ENCODE measurements around the gene DPH3. TPM values are rescaled to one million over a fixed set of nuclear protein-coding genes. Genes with fewer than 3 reads are reported as not detected.

Gene DPH3
- total and polyA plus RNA-seq, 10 of the 15 experiments (the other 5 are each of a cell fraction or from before 2014, with no cell fraction given) = 10.8 to 71.8 (median 23.4) TPM

DNA sequence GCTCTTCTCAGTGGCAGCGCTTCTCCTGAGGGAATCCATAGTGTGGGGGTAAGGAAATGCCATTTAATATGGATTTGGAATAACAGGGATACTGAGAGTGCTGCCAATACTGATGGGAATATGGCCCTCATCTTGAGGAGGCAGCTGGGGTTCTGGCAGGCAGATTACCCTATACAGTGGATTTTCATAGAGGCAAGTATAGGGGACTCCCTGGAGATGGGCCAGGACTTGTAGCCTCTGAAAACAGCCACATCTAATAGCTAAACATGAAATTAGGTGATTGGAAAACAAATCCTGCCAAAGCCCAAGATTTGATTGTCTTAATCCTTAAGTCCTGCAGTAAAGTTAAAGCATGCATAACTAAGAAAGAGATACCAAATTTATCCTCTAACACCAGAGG is 30.9 kb downstream of the DPH3 start:
- peaks cover 0 to 2% of the 10 kb centered on the region in 2 experiments; a peak in 1 of 4 replicates for H3K27me3 ChIP-seq (replicated peaks in 1 of 2; ENCODE audit: control insufficient read depth in 2 of 2, insufficient read depth in 2 of 2, low read length in 1 of 2)
- 0% methylated on average over 1 of the region's 1 CpG for WGBS (ENCODE audit: insufficient coverage, insufficient replicate concordance, low lambda C conversion rate, missing lambda C conversion rate)
- no peaks in the 10 kb centered on the region for H4K20me1 ChIP-seq (ENCODE audit: control insufficient read depth, insufficient read depth)
- ChIA-PET RAD21 (ENCODE audit: unreplicated experiment) (no interaction called here), SMC1A (ENCODE audit: uncharacterized antibody, unreplicated experiment) (interaction anchor here (1.1 to 1.5 kb wide), 2 partner anchors 14 to 57 kb away, joined by 3 to 6 read pairs; no protein-coding TSS in a partner anchor), CTCF (interaction anchor here (1.3 to 2.1 kb wide), 2 partner anchors 10 to 14 kb away, joined by 5 to 6 read pairs; no protein-coding TSS in a partner anchor), POLR2A (no interaction called here)
- H3K4me3 ChIP-seq = no peak overlapping the region
- H3K27ac ChIP-seq (ENCODE audit: control insufficient read depth, insufficient read depth) = no peak overlapping the region
- no peak overlapping the region for H3K9ac ChIP-seq (ENCODE audit: control insufficient read depth, insufficient read depth, low read length)
- H3K4me1 ChIP-seq (ENCODE audit: control insufficient read depth, insufficient read depth, low read length) = no peaks in the 10 kb centered on the region
- DNase-seq (ENCODE audit: low read depth, low spot score) (no peak), ATAC-seq (no peak), FAIRE-seq (no peak)
- TF ChIP-seq ZSCAN29 (IDR thresholded peaks at IDR 0.05) (no peak), ZNF274 (IDR thresholded peaks at IDR 0.05; ENCODE audit: insufficient read depth, insufficient read length) (no peak), EGR1 (IDR thresholded peaks at IDR 0.05; ENCODE audit: borderline replicate concordance in 1 of 2, low read depth in 2 of 2, low read length in 2 of 2) (no peak), POU2F2 (IDR thresholded peaks at IDR 0.05; ENCODE audit: borderline replicate concordance, low read depth, low read length) (no peak), TCF7 (IDR thresholded peaks at IDR 0.05; ENCODE audit: borderline replicate concordance) (no peak)
- TF ChIP-seq, protein P1, sequence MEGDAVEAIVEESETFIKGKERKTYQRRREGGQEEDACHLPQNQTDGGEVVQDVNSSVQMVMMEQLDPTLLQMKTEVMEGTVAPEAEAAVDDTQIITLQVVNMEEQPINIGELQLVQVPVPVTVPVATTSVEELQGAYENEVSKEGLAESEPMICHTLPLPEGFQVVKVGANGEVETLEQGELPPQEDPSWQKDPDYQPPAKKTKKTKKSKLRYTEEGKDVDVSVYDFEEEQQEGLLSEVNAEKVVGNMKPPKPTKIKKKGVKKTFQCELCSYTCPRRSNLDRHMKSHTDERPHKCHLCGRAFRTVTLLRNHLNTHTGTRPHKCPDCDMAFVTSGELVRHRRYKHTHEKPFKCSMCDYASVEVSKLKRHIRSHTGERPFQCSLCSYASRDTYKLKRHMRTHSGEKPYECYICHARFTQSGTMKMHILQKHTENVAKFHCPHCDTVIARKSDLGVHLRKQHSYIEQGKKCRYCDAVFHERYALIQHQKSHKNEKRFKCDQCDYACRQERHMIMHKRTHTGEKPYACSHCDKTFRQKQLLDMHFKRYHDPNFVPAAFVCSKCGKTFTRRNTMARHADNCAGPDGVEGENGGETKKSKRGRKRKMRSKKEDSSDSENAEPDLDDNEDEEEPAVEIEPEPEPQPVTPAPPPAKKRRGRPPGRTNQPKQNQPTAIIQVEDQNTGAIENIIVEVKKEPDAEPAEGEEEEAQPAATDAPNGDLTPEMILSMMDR (IDR thresholded peaks at IDR 0.05 in 2 of 3, conservative IDR thresholded peaks at IDR 0.05 in 1 of 3; ENCODE audit: control insufficient read depth in 2 of 3, extremely low read depth in 1 of 3, insufficient read depth in 1 of 3, low read depth in 3 of 3, low read length in 3 of 3) = no peak
- TF ChIP-seq, protein P2, sequence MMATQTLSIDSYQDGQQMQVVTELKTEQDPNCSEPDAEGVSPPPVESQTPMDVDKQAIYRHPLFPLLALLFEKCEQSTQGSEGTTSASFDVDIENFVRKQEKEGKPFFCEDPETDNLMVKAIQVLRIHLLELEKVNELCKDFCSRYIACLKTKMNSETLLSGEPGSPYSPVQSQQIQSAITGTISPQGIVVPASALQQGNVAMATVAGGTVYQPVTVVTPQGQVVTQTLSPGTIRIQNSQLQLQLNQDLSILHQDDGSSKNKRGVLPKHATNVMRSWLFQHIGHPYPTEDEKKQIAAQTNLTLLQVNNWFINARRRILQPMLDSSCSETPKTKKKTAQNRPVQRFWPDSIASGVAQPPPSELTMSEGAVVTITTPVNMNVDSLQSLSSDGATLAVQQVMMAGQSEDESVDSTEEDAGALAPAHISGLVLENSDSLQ (IDR thresholded peaks at IDR 0.05) = no peak
- H2AFZ ChIP-seq (ENCODE audit: control insufficient read depth, low read depth, low read length) = no peak overlapping the region
- in situ Hi-C loops (cut with MboI) (no loop called here), intact Hi-C loops (cut with micrococcal nuclease; ENCODE audit: unreplicated experiment) (no loop called here)
- H3K9me3 ChIP-seq (replicated peaks; ENCODE audit: control insufficient read depth, insufficient read depth, low read length) = no peaks in the 10 kb centered on the region
- no peaks in the 10 kb centered on the region for H3K79me2 ChIP-seq (ENCODE audit: control insufficient read depth, insufficient read depth, low read length)
- no peaks in the 10 kb centered on the region for H3K36me3 ChIP-seq (ENCODE audit: control insufficient read depth in 2 of 2, insufficient read depth in 2 of 2, low read length in 1 of 2)
- H3K4me2 ChIP-seq (ENCODE audit: control insufficient read depth, insufficient read depth) = no peak overlapping the region
- no TSS peak for BruUV-seq (replicated peaks)

Data from GM12878 (cell line).